ENCODE data around the gene SPRR2D. TPM values are rescaled to one million over a fixed set of nuclear protein-coding genes. Genes with fewer than 3 reads are reported as not detected.
"Not testable (repeated sequence)": the region's sequence is repeated elsewhere in the genome, so short reads cannot be mapped to it uniquely, and the experiment has no call there.

Gene SPRR2D
- total RNA-seq, 6 experiments from 2014 or later: not detected

DNA sequence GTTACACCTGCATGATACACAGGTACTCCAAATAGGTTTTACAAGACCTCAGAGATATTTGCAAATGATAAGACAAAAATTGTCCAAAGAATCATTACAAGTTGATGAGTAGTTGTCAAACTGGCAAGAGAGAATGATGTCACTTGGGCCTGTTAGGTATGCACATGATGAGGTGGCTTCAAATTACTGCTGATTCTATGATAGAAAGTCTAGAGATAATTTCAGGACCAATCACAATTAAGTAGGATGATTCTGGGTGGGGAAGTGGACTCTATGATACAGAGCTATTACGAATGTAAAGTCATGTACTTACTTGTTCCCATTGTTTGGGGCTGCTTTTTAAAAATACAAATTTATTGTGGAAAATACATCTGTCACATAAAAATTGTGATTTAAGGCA, 15.1 kb downstream of the SPRR2D start:
- Mint-ChIP-seq H3K4me1 (ENCODE audit: low read depth) (no peaks in the 10 kb centered on the region), H3K36me3 (ENCODE audit: low read depth) (no peaks in the 10 kb centered on the region), H3K9me3 (peaks cover 16% of the 10 kb centered on the region; the same call in 1 of the 2 replicates), H3K27me3 (ENCODE audit: insufficient read depth) (no peaks in the 10 kb centered on the region; the same call in none of the 2 replicates), H3K4me3 (no peak overlapping the region), H3K27ac (no peak overlapping the region)
- TF ChIP-seq, protein P1, sequence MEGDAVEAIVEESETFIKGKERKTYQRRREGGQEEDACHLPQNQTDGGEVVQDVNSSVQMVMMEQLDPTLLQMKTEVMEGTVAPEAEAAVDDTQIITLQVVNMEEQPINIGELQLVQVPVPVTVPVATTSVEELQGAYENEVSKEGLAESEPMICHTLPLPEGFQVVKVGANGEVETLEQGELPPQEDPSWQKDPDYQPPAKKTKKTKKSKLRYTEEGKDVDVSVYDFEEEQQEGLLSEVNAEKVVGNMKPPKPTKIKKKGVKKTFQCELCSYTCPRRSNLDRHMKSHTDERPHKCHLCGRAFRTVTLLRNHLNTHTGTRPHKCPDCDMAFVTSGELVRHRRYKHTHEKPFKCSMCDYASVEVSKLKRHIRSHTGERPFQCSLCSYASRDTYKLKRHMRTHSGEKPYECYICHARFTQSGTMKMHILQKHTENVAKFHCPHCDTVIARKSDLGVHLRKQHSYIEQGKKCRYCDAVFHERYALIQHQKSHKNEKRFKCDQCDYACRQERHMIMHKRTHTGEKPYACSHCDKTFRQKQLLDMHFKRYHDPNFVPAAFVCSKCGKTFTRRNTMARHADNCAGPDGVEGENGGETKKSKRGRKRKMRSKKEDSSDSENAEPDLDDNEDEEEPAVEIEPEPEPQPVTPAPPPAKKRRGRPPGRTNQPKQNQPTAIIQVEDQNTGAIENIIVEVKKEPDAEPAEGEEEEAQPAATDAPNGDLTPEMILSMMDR (IDR thresholded peaks at IDR 0.05): no peak
- no peak for DNase-seq

DNA sequence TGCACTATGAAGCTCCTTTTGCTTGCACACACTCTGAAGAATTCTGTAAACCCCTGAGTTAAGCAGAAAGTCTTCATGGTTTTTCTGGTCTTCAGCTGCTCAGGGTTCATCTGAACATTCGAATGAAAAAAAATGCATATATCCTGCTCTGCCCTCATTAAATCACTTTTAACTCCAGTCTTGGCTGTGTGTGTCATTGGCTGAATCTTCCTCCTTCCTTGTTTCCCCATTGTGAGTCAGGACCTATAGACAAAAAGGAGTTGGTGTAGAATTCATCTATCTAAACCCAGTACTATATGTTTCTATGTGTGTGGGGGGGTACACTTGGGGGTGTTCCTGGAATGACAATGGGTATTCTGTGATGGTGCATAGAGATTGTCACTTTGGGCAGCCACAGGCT, 16.5 kb downstream of the SPRR2D start:
- DNase-seq: no peak
- H3K9me3 Mint-ChIP-seq: peaks cover 15% of the 10 kb centered on the region; the same call in 1 of the 2 replicates
- H3K36me3 Mint-ChIP-seq (ENCODE audit: low read depth): no peaks in the 10 kb centered on the region
- H3K27ac Mint-ChIP-seq: no peak overlapping the region
- TF ChIP-seq, protein P1 (IDR thresholded peaks at IDR 0.05): no peak
- no peaks in the 10 kb centered on the region; the same call in none of the 2 replicates for H3K27me3 Mint-ChIP-seq (ENCODE audit: insufficient read depth)
- no peaks in the 10 kb centered on the region for H3K4me1 Mint-ChIP-seq (ENCODE audit: low read depth)
- no peak overlapping the region for H3K4me3 Mint-ChIP-seq

DNA sequence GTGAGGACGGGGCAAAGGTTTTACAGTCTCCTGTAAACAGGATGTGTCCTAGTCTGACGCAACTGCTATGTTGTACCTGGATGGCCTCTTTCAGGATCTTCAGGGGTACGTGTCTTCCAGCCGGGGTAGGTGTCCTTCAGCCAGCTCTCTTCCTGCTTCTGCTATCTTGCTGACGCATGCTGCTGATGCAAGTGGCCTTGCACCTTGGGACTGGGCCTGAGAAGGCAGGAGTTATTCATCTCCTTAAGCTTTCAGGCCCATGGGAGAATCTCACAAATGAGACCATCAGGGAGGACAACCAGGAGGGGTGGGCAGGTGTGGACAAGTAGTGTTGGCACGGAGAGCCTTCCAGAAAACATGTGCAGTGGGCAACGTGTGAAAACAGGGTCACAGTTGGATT, 17.8 kb downstream of the SPRR2D start:
- Mint-ChIP-seq H3K27me3 (ENCODE audit: insufficient read depth) (no peaks in the 10 kb centered on the region; the same call in 1 of the 2 replicates), H3K27ac (no peak overlapping the region), H3K4me1 (ENCODE audit: low read depth) (no peaks in the 10 kb centered on the region), H3K4me3 (no peak overlapping the region), H3K36me3 (ENCODE audit: low read depth) (no peaks in the 10 kb centered on the region), H3K9me3 (peaks cover 8% of the 10 kb centered on the region; the same call in 1 of the 2 replicates)
- no peak for DNase-seq
- TF ChIP-seq, protein P1 (IDR thresholded peaks at IDR 0.05): no peak

DNA sequence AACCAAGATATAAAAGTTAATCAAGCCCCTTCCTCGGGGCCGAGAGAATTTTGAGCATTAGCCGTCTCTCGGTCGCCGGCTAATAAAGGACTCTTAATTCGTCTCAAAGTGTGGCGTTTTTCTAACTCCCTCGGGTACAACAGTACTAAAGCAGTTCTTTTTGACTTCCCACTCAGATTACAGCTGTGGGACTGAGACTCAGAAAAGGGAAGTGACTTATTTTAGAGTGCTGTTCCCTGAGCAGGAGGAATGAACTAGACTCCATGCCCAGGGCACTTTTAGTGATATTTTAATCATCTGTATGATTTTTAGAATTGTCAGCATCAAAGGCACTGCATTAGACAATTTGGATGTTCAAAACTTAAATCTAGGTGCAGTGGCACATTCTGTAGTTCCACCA, 18.6 kb downstream of the SPRR2D start:
- peaks cover 11% of the 10 kb centered on the region for H3K9me3 Mint-ChIP-seq
- not testable (repeated sequence) for H3K27me3 Mint-ChIP-seq (ENCODE audit: insufficient read depth); H3K4me1 Mint-ChIP-seq (ENCODE audit: low read depth); H3K27ac Mint-ChIP-seq; DNase-seq; H3K36me3 Mint-ChIP-seq (ENCODE audit: low read depth); H3K4me3 Mint-ChIP-seq

DNA sequence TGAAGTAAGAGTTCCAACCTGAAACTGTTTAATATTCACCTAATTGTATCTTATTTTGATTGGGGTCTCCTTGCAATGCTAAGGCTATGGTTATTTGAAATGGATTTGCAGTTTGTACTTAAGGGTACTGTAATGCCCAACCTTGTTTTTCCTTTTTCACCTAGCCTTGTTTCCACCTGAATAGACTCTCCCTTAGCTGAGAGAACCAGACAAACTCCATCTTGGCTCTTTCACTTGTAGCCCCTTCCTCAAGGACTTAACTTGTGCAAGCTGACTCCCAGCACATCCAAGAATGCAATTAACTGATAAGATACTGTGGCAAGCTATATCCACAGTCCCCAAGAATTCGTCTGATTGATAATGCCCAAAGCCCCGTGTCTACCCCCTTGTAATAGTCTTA, 19.1 kb downstream of the SPRR2D start:
- not testable (repeated sequence) for H3K4me3 Mint-ChIP-seq; DNase-seq; H3K36me3 Mint-ChIP-seq (ENCODE audit: low read depth); H3K27ac Mint-ChIP-seq; H3K4me1 Mint-ChIP-seq (ENCODE audit: low read depth); H3K27me3 Mint-ChIP-seq (ENCODE audit: insufficient read depth)
- peaks cover 11% of the 10 kb centered on the region for H3K9me3 Mint-ChIP-seq

DNA sequence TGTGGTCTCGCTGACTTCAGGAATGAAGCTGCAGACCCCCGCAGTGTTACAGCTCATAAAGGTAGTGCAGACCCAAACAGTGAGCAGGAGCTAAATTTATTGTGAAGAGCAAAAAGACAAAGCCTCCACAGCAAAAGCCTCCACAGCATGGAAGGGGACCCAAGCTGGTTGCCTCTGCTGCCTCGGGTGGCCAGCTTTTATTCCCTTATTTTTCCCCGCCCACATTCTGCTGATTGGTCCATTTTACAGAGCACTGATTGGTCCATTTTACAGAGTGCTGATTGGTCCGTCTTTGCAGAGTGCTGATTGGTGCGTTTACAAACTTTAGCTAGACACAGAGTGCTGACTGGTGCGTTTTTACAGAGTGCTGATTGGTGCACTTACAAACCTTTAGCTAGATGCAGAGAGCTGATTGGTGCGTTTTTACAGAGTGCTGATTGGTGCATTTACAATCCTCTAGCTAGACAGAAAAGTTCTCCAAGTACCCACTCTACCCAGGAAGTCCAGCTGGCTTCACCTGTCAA, 29.6 kb downstream of the SPRR2D start:
- H3K27me3 Mint-ChIP-seq (ENCODE audit: insufficient read depth); H3K4me3 Mint-ChIP-seq; H3K27ac Mint-ChIP-seq; H3K36me3 Mint-ChIP-seq (ENCODE audit: low read depth); H3K4me1 Mint-ChIP-seq (ENCODE audit: low read depth); H3K9me3 Mint-ChIP-seq; DNase-seq: not testable (repeated sequence)

DNA sequence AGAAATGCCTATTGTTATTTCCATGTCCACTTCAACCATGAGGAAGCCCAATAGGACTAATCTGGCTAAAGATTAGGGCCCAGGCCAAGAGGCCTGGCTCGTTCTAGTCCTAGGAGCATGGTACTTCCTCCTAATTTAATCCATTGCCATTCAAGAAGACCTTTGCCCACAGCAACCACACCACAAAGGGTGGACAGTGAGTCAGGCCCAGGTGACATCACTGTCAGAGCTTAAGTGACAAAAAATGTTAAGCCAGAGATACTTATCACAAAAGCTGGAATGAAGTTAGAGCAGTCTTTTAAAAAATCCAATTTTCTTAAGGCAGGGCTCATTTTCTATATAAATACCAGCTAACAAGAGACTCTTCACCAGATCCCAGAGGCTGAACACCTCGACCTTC, 39.5 kb downstream of the SPRR2D start, which contains the start of gene SPRR3:
TSS of gene SPRR3 (plus strand) at position 368 of the 400 bp plus-strand sequence. CDS start 1,272 bp downstream, outside the sequence.
- peaks cover 1% of the 10 kb centered on the region; the same call in 1 of the 2 replicates for H3K27me3 Mint-ChIP-seq (ENCODE audit: insufficient read depth)
- peaks cover 42% of the 10 kb centered on the region for H3K9me3 Mint-ChIP-seq
- no peaks in the 10 kb centered on the region for H3K36me3 Mint-ChIP-seq (ENCODE audit: low read depth)
- H3K4me3 Mint-ChIP-seq: no peak within 1 kb of the TSS
- no peak for DNase-seq
- no peaks in the 10 kb centered on the region for H3K4me1 Mint-ChIP-seq (ENCODE audit: low read depth)
- no peak within 1 kb of the TSS for H3K27ac Mint-ChIP-seq
- TF ChIP-seq, protein P1 (IDR thresholded peaks at IDR 0.05): no peak
